ENCODE measurements around the gene CNNM3.
"Not testable (repeated sequence)": the region's sequence is repeated elsewhere in the genome, so short reads cannot be mapped to it uniquely, and the experiment has no call there.

Gene CNNM3

GRCh38 chr2:96800061-96801004, 15.7 kb upstream of the CNNM3 start:
- DNase-seq = no peak

GRCh38 chr2:96801005-96801785, 14.9 kb upstream of the CNNM3 start:
- peak; percentile 80 for DNase-seq

GRCh38 chr2:96801786-96802595, 14.1 kb upstream of the CNNM3 start:
- DNase-seq = no peak

GRCh38 chr2:96802721-96803120, 13.3 kb upstream of the CNNM3 start:
- no peak for DNase-seq

GRCh38 chr2:96804986-96805385, 11.1 kb upstream of the CNNM3 start:
- no peak for DNase-seq

GRCh38 chr2:96805946-96806345, 10.1 kb upstream of the CNNM3 start:
- not testable (repeated sequence) for DNase-seq

GRCh38 chr2:96806468-96807126, 9.5 kb upstream of the CNNM3 start:
- no peak for DNase-seq

- DNase-seq = no peak
These were observed 9.0 kb upstream of the CNNM3 start for GRCh38 chr2:96807127-96807471.

GRCh38 chr2:96808176-96808837, 7.8 kb upstream of the CNNM3 start:
- no peak for DNase-seq

GRCh38 chr2:96809216-96809882, 6.7 kb upstream of the CNNM3 start:
- DNase-seq = no peak

GRCh38 chr2:96809951-96810782, 5.9 kb upstream of the CNNM3 start:
- DNase-seq = no peak

- no peak for DNase-seq
These were observed 5.3 kb upstream of the CNNM3 start for GRCh38 chr2:96810783-96811192.

GRCh38 chr2:96811917-96812316, 4.2 kb upstream of the CNNM3 start:
- DNase-seq = peak; percentile 79

GRCh38 chr2:96813656-96814055, 2.4 kb upstream of the CNNM3 start:
- DNase-seq = no peak

- DNase-seq = no peak
These were observed 542 bp upstream of the CNNM3 start for GRCh38 chr2:96815326-96816126.

GRCh38 chr2:96816836-96817702, 1.0 kb downstream of the CNNM3 start:
- DNase-seq = no peak

- DNase-seq = no peak
These were observed 1.8 kb downstream of the CNNM3 start for GRCh38 chr2:96817882-96818281.

GRCh38 chr2:96819128-96819875, 3.2 kb downstream of the CNNM3 start:
- no peak for DNase-seq
